Stimulated activated CD4-positive, alpha-beta T cell treated with anti-CD3 and anti-CD28 coated beads, Interleukin-12 subunit alpha, Interleukin-12 subunit beta, amount 100 ng/mL, for 24 hours (primary cell): Measurements from ENCODE around the gene CYFIP1.

Experiments
- DNase-seq, 2 experiments: peaks; one replicate each; pipeline ENCODE4 v3.0.0-alpha.2; 2020; ENCODE audit warnings: low read depth in 2 of 2

Gene CYFIP1

DNA sequence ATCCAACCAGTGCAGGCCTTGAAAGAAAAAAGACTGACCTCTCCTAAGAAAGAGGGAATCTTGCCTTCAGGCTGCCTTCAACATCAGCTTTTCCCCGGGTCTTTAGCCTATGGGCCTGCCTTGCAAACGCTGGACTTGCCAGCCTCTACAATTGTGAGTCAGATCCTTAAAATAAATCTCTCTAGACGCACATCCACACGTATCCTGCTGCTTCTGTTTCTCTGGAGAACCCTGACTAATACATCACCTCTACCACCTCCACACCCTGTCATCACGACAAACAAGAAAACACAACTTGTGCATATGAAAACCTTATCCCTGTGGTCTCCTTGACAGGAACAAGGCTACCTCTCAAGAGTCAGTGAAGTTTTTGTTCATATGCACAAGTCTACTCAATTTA, 11.8 kb downstream of the CYFIP1 start:
- no peak for DNase-seq

GRCh38 chr15:22967084-22967770, 12.9 kb downstream of the CYFIP1 start:
- DNase-seq: no peak

- DNase-seq: no peak
These were observed 13.7 kb downstream of the CYFIP1 start for GRCh38 chr15:22966321-22967083.

DNA sequence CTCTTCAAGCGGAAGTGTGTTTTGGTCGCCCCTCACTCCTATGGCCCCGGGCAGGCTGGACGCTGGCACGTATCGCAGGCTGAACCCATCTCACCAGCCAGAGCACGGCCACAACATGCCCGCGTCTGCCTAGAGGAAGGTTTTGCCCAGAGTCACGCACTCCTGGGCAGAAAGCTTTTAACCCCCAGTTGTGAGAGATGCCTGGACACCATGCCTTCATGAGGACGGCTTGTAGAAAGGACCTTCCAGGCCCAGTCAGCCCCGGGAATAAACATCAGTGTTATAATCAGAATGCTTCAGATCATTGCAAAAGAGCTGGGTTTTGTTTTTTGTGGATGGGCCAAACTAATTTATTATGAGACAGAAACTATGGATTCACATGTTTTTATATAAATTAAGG, 16.5 kb downstream of the CYFIP1 start:
- DNase-seq: no peak

DNA sequence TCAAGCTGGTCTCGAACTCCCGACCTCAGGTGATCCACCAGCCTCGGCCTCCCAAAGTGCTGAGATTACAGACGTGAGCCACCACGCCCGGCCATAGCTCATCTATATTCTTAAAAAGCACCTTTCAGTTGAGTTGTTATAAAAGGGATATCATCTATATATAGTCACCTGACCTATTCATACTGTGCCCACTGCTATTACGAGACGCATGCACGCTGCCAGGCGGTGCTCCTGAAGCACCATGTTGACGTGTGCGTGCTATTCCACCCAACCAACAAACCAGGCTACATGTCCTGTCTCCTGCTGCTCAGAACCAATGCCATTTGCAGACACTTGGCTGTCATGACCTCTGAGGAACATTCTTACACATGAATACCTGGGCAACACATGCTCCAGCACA, 17.6 kb downstream of the CYFIP1 start:
- DNase-seq: no peak

- no peak for DNase-seq
These were observed 18.4 kb downstream of the CYFIP1 start for GRCh38 chr15:22961762-22962161.

- DNase-seq: no peak
These were observed 19.6 kb downstream of the CYFIP1 start for GRCh38 chr15:22960556-22960955.

GRCh38 chr15:22960126-22960525, 20.0 kb downstream of the CYFIP1 start:
- DNase-seq: no peak

- DNase-seq: no peak
These were observed 20.7 kb downstream of the CYFIP1 start for GRCh38 chr15:22959321-22960101.

DNA sequence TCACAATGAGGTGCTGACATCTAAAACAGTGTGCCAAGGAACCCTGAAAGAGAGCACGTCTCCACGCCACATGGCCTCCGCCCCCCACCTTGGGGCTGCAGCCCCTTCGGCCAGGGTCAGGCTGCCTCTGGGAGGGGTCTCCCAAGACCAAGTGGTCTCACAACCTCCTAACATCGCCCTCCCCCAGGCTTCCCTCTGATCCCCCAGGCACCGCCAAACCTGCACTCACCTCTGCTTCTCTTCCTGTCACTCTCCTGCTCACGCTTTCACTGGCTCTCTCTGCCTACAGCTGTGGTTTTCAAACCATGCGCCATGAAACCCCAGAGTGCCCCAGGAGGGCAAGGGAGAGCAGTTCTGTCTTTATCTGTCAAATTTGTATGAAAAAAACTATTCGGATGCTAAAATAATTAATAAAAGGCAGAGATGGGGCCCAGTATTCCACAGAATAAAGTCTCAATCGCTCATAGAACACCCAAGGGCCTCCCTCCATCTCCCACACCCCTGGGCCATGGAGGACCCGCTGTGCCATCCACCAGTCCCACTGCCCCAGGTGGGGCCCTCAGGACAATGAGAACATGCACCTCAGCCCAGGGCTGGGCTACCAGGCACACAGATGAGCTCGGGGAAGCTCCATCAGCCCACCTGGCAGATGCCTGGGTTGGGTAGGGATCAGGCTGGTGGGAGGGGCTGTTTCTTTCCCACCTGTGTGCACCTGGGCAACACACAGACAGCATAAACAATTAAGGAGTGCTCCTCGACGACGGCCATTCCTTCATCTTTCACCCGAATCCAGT, 21.5 kb downstream of the CYFIP1 start:
- no peak for DNase-seq

DNA sequence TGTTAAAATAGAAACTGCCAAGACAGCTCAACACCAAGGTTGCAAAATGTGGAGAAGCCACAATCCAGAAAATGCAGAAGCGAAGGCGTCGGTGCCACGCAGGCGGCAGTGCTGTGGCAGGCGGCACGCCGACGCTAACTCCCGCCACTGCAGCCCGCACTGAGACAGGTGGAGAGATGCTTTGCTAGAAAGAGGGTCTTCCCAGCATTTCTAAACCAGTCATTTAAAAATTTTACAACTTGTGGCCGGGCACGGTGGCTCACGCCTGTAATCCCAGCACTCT, 23.2 kb downstream of the CYFIP1 start:
- no peak for DNase-seq

DNA sequence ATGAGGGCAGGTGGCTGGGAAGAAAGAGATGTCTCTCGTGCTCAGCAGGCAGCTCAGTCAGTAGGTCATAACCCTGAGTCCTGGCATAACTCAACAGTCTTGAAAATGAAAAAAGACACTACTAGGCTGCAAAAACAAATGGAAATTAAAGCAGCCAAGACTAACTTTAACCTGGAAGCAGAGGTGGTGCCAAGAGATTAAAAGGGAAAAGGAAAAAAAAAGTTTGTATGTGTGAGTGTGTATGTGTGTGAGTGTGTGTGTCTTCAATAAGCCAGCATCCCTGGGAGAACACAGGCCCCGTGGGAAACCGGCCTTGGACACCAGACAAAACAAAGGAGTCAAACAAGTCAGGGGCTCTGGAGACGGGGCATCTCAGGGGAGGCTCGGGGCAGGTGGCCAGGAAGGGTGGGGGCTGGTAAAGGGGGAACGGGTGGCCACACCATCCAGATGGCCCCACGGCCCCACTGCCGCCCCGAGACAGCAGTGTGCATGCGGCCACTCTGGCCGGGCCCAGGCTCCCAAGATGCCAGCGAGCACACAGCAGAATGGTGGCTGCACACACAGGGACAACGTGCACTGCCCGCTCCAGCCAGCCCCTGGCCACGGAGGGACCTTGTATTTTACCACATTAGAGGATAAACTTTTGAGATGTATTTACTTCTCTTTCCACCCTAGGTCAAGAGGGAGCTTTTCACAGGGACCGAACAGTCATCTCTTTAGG, 23.8 kb downstream of the CYFIP1 start:
- no peak for DNase-seq

DNA sequence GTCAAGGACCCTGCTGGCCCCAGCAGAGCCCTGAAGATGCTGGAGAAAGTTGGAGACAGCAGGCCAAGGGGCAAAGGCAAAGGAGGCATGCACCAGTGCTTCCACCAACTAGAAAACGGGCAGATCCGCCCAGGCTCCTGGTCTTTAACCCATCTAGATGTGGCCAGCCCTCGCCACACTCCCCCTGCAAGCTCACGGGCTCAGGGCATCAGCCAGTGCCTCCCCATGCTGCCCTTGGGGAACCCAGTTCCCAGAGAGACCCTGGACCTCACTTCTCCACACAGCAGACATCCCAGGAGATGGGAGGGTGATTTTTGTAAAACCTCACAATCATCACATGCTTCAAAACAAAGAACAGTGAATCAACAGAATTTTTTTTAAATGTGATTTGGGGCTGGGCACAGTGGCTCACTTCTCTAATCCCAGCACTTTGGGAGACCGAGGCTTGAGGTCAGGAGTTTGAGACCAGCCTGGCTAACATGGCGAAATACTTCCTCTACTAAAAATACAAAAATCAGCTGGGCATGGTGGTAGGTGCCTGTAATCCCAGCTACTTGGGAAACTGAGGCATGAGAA, 24.5 kb downstream of the CYFIP1 start:
- DNase-seq: no peak

DNA sequence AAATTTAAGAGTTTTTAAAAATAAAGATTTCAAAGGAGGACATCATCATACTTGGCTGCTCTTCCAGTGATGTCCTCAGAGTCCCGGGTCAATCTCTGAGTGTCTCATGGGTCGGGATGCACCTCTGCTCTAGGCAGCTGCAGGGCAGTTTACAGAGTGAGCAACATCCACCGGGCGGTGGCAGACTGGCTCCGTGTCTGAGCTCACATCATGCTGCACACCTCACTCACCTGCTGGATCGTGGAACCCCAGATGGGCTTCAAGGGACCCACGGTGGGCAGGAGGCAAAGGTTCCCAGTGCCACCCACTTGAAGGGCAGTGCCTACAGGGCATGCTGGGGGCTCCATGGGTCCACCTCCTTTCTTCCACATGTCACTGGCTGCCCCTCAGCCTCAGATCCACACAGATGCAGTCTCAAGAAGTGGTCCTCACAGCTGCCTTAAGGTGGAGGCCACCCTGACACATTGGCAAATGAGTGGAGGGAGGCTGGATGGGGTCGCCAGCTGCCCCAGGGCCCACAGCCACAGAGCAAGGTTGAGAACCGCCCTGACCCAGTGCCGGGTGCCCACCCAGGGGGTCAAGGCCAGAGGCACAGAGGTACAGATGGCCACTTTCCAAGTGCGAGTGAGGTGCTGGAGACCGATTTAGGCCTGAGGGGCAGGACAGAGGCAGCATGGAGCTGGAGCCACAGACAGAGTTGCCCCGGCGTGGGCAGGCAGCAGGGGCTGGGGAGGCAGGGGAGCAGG, 25.2 kb downstream of the CYFIP1 start:
- no peak for DNase-seq

GRCh38 chr15:22954326-22954725, 25.8 kb downstream of the CYFIP1 start:
- no peak for DNase-seq

GRCh38 chr15:22952796-22953579, 27.2 kb downstream of the CYFIP1 start:
- no peak for DNase-seq

GRCh38 chr15:22951381-22952280, 28.5 kb downstream of the CYFIP1 start:
- DNase-seq: no peak

DNA sequence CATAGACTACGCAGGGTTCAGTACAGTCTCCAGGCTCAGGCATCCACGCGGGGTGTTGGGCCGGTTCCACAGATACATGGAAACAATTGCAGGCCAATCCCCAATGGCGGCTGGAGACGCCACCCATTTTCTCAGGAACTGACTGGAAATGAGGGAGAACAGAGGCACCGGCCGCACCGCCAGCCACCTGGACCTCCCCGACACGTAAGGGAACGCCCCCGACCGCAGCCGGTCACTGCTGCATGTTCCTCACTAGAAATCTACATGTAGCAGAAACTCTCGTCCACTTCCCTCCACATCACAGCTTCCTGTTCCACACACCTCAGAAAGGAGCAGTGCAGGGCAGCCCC, 29.2 kb downstream of the CYFIP1 start:
- DNase-seq: no peak
